T-helper 1 cell (primary cell): ENCODE results near the gene OR10A6.
A peak's percentile ranks its signal among the peaks of the same experiment; 100 is the strongest.

ENCODE experiments used
- DNase-seq, 5 donors: peaks; one replicate each; pipeline ENCODE4 v3.0.0-alpha.2; 2012 to 2020

The OR10A6 gene

GRCh38 chr11:7909585-7910285 lies 21.3 kb downstream of the OR10A6 start:
- DNase-seq, result no peak

DNA sequence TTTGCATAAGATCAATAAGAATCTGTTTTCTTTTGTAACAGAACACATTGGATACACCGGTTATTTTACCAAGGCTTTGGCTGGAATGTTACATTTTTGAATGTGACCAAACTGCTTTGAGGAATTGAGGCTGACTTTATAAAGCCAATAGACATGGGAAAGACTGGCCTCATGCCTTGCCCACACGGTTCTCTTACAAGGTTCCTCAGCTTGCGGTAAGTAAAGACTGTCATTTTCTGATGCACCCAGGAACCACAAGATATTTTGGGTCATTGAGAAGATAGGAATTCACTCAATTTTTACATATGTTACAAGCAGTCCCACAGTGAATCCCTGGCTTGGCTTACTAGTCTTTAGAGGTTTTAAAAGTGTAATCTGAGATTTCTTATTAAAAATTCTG lies 23.9 kb downstream of the OR10A6 start:
- no peak for DNase-seq

DNA sequence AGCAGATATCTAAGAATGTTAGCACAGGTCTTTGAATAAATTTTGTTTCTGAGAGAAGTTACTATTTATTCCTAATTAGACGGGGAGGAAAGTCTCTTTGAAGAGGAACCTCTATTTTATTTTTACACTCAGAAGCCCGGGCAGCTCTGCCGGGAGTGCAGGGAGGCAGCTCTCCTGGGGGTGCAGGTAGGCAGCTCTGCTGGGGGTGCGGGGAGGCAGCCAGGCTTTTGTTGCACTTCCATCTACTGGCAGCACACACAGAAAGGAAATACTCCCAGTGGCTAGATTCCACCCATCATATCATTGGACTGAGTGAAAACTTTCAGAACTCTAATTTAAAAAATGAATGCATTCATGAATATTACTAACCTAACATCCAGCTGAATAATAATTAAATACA lies 24.6 kb downstream of the OR10A6 start:
- DNase-seq, result no peak

DNA sequence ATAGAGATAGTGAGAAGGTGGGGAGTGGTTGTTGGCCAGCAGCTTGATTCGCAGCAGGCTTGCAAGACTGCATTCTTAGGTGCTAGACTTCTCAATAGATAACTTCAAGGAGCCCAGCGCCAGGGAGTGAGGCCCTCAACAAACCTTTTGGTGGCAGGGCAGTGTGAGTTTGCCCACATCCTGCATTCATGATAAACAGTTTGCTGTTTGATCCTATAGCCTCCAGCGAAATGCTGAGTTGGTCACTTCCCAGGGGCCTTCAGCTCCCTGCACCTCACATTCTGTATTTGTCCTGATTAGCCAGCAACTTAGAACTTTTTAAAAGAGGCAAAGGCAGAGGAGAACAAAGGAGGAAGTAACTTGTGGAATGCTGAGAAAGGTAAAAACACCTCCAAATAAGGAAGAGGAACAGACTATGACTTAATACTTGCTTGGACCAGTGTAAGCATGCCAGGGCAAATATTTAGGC lies 25.1 kb downstream of the OR10A6 start:
- DNase-seq, result no peak

DNA sequence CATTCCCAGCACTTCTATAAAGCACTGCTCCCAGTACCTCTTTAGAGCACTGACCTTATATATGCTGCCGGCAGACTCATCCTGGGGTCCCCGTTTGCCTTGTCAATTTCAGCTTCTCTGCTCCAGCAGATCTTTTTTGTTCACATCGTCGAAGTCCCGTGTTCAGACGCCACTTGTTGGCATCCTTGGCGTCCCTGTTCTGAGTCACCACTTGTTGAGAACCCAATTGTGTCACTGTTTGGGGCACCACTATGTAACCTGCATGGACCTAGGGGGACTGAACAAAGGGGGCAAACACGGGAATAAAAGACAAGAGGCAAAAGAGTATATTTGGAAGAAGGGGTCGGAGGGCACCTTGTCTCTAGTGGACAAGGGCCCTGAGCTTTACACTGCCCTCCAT lies 25.5 kb downstream of the OR10A6 start:
- no peak for DNase-seq

DNA sequence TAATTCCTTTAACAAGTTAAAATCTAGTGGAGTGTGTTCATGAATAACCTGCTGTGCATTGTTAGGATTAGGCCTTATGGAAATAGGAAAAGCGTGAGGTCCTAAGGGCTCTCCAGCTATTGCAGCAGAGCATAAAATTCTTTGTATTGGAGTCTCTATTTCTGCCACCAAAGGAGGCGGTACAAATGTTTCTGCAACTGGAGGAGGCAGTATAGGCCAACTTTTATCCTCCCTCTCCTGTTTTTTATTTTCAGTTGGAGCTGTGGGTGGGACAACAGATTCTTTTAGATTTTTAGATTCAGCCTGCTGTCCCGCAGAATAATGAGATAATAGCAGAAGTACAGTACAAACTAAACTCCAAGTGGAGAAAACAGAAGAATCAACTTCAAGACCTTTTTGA lies 26.2 kb downstream of the OR10A6 start:
- no peak for DNase-seq

DNA sequence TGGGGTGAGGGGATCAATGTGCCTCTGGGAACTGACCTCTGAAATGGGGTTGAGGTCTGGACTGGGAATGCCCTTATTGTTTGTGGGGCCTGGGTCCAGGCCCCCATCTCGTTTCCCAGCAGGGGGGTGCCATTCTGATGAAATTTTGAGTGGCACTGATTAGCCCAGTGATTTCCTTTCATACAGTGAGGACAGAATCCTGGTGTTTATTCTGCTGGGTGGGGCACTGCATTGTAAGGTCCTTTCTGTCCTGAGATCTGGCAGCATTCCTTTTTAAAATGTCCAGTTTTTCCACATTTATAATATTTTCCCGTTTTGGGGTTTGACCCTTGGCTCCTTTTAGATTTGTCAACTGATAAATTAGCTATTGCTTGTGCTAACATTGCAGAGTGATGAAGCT lies 27.1 kb downstream of the OR10A6 start:
- DNase-seq, result no peak

DNA sequence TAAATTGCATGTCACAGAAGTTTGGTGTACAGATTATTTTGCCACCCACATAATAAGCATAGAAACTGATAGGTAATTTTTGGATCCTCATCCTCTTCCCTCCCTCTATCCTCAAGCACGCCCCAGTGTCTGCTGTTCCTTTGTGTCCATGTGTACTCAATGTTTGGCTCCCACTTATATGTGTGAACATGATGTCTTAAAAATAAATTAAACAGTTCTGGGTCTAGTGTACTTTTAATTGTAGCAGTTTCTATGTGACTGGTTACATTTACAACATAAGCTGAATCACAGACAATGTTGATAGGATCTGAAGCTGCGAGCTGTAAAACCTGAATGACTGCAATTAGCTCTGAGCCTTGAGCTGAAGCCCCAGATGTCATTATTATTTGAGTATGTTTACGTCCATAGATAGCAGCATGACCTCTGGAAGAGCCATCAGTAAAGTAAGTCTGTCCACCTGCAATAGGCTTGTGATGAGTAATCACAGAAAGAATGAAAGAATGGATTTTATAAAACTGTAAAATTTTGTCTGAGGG lies 29.7 kb downstream of the OR10A6 start:
- DNase-seq, result no peak

DNA sequence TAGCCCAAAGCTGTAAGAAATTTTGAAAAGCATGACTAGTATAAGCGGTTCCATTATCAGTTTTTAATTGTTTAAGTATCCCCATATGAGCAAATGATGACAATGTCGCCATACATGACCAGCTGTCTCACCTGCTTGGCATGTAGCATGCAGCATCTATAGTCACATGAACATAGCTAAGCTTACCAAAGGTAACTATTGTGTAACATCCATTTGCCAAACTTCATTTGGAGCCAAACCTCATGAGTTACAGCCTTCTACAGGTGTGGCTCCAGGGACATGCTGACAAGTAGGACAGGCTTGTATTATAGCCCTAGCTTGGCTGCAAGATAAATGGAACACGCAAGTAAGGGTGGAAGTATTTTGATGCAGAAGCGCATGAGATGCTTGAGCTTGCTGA lies 30.4 kb downstream of the OR10A6 start:
- DNase-seq, result no peak

DNA sequence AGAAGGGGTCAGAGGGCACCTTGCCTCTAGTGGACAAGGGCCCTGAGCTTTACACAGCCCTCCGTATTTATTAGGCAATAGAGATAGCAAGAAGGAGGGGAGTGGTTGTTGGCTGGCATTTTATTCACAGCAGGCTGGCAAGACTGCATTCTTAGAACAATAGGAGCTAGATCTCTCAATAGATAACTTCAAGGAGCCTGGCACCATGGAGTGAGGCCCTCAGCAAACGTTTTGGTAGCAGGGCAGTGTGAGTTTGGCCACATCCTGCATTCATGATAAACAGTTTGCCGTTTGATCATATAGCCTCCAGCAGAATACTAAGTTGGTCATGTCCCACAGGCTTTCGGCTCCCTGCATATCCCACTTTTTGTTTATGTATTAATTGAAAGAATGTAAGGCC lies 31.6 kb downstream of the OR10A6 start:
- DNase-seq, result no peak

- no peak for DNase-seq
Measured at GRCh38 chr11:7898666-7899283, 32.3 kb downstream of the OR10A6 start.

GRCh38 chr11:7896009-7896785 lies 34.9 kb downstream of the OR10A6 start:
- DNase-seq, result no peak

GRCh38 chr11:7894251-7894650 lies 36.8 kb downstream of the OR10A6 start:
- DNase-seq, result no peak

DNA sequence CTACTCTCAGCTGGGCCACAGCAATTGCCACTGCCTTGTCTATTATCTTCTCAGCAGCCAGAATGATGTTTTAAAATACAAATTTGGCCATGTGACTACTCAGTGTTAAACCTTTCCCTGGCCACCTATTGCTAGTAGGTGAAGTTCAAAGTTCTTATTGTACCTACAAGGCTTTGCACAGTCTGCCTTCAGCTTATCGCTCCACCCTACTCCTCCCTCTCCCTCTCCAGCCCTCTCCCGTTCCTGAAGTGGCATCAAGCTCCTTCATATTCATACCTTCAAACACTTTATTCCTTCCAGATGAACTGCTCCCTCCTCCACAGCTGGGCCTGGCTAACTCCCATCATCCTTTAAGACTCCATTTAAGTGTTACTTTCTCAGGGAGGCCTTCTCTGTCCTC lies 37.3 kb downstream of the OR10A6 start:
- no peak for DNase-seq

DNA sequence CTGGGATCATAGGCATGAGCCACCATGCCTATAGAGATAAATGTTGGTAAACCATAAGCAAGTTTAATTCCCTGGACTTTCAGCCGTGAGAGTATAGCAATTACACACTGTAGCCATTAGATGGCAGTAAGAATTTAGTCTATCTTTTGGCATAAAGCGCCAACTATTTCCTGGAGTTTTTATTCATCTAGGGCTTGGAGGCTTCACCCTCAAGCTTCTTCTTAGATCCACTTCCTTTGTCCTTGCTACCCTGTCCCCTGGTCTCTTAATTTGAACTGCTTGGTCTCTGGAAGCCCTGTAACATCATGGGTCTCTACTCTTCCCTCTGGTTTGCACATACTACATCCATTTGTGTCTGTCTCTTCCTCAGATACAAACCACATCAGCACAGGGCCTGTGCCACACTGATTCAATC lies 38.2 kb downstream of the OR10A6 start:
- DNase-seq, result peak in 1 of 5 donors; percentile 40

GRCh38 chr11:7892059-7892699 lies 38.9 kb downstream of the OR10A6 start:
- no peak for DNase-seq

DNA sequence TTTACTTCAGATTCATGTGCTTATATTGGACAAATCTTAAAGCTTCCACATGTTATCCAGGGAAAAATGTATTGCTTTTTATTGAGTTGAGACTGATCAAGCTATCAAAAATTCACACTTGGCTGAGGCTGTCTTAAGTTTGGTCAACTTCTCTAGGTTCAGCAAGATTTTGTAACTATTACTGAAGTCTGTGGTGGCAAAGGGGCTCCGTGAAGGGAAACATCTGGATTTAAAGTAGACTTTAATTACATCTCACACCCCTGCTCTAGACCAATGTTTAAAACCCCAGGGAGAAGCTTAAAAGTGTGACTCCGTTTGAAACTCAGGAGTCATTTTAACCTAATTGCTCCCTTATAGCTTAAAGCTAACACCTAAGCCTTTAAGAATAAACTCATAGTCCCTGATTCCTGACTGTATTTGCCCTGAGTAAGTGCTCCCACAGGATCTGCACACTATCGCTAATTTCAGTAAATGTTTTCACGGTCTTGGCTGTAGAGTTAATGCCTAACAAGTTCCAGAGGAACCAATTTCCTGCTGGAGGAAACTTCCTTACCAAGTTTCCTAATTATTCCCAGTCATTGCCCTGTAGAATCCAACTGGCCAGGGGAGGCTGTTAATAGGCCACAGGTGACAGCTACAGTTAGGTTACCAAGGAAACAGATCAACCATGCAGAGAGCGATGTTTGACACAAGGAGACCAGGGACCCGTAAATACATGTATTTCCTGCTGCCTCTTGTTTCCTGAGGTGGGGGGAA lies 40.5 kb downstream of the OR10A6 start:
- DNase-seq, result no peak

DNA sequence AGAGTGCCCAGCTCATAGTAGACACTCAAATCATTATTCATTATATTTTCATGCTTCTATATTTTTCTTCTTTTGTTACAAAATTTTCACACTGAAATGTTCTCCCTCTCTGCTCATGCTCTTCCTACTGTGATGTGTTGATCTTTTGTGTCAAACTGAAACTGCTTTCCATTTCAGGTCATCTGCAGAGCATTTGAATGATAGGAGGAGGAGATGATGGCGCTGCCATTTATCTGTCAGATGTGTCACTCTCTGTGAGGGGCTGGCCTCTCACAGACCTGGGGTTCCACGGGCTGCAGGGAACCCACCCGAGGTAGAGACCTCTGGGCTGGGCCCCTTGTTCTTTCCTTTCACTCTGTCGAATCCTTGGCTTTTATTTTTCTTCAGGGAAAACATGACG lies 41.1 kb downstream of the OR10A6 start:
- DNase-seq, result no peak

- DNase-seq, result no peak
Measured at GRCh38 chr11:7882860-7883259, 48.2 kb downstream of the OR10A6 start.
